HG02798 (cell line): ENCODE measurements around the gene GJA8.
"Not testable (repeated sequence)": the region's sequence is repeated elsewhere in the genome, so short reads cannot be mapped to it uniquely, and the experiment has no call there.

Experiments
- ATAC-seq: cut with Tn5 transposase; IDR thresholded peaks from one replicate; pipeline ENCODE4 v1.9.1; 2021; ENCODE audit warnings: mild to moderate bottlenecking; ENCODE audit not compliant: unreplicated experiment, poor library complexity

The GJA8 gene

GRCh38 chr1:147902253-147902845 lies at the start of gene GJA8:
Gene GJA8 (plus strand): TSS chr1:147902795. CDS start chr1:147907956, 5,161 bp downstream.
- no peak for ATAC-seq

GRCh38 chr1:147853391-147853790 lies 49.2 kb upstream of the GJA8 start:
- ATAC-seq = no peak

- ATAC-seq = not testable (repeated sequence)
Observed at GRCh38 chr1:147854989-147855388, 47.6 kb upstream of the GJA8 start.

- ATAC-seq = not testable (repeated sequence)
Observed at GRCh38 chr1:147855996-147856395, 46.6 kb upstream of the GJA8 start.

GRCh38 chr1:147867204-147867603 lies 35.4 kb upstream of the GJA8 start:
- ATAC-seq = not testable (repeated sequence)

- no peak for ATAC-seq
Observed at GRCh38 chr1:147878022-147878421, 24.6 kb upstream of the GJA8 start.

GRCh38 chr1:147879911-147880310 lies 22.7 kb upstream of the GJA8 start:
- no peak for ATAC-seq

GRCh38 chr1:147882535-147882934 lies 20.1 kb upstream of the GJA8 start:
- no peak for ATAC-seq

- ATAC-seq = peak; percentile 72
Observed at GRCh38 chr1:147890177-147890790, 12.3 kb upstream of the GJA8 start.

- no peak for ATAC-seq
Observed at GRCh38 chr1:147891088-147891487, 11.5 kb upstream of the GJA8 start.

GRCh38 chr1:147892216-147892615 lies 10.4 kb upstream of the GJA8 start:
- ATAC-seq = no peak

- no peak for ATAC-seq
Observed at GRCh38 chr1:147892731-147893214, 9.8 kb upstream of the GJA8 start.

- no peak for ATAC-seq
Observed at GRCh38 chr1:147895123-147895522, 7.5 kb upstream of the GJA8 start.

GRCh38 chr1:147897029-147897752 lies 5.4 kb upstream of the GJA8 start:
- ATAC-seq = no peak

- ATAC-seq = no peak
Observed at GRCh38 chr1:147897789-147898188, 4.8 kb upstream of the GJA8 start.

GRCh38 chr1:147904726-147905125 lies 2.1 kb downstream of the GJA8 start:
- no peak for ATAC-seq

- ATAC-seq = no peak
Observed at GRCh38 chr1:147907786-147908509, 5.4 kb downstream of the GJA8 start.

GRCh38 chr1:147912553-147912952 lies 10.0 kb downstream of the GJA8 start:
- no peak for ATAC-seq

GRCh38 chr1:147913362-147913942 lies 10.9 kb downstream of the GJA8 start:
- no peak for ATAC-seq

GRCh38 chr1:147919896-147920295 lies 17.3 kb downstream of the GJA8 start:
- ATAC-seq = no peak
